SK-N-SH treated with all-trans-retinoic acid at 6 μM for 48 hours (cell line): ENCODE data around the gene BLOC1S6.

ENCODE experiments used
- ZFP30 ChIP-seq: fragments of 450-650 bp; formaldehyde crosslinking; IDR thresholded peaks from 2 replicates; pipeline ENCODE4 v1.5.0; 2022; ENCODE audit warnings: mild to moderate bottlenecking, moderate library complexity
- ZNF70 ChIP-seq: fragments of 450-650 bp; formaldehyde crosslinking; IDR thresholded peaks from 2 replicates; pipeline ENCODE4 v1.5.0; 2020; ENCODE audit warnings: mild to moderate bottlenecking, moderate library complexity

DNA sequence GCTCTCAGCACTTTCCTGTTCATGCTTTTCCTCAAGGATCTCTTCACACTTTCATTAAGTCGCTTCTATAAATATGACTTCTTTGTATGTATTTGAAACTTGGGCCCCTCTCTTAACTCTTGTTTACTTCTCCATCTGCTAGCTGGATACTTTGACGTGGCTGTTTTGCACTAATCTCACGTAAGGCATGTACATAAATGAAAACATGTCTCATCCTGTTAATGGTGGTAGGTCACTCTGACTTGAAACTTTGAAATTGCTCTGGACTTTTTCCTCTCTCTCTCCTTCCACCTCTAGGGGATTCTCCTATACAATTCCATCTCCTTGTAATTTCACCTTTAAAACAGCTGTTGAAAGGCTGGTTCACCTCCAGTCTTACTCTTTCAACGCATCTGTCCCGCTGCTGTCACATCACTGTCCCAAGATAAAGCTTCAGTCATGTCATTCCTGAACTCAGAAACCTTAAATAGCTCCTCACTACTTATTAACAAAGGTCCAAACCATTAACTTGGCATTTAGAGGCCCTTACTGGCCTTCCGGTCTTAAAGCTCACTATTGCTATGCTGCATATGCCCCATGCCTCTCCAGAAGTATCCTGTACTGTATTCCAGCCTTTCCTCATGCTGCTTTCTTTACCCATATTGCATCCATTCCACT is 1.2 kb downstream of the BLOC1S6 start:
- TF ChIP-seq ZFP30 (CRISPR knock-in tag): no peak
- no peak for TF ChIP-seq ZNF70
